ENCODE measurements around the gene SLX4IP.

- TF ChIP-seq REST (IDR thresholded peaks at IDR 0.05; ENCODE audit: low read depth) (no peak), EP300 (IDR thresholded peaks at IDR 0.05; ENCODE audit: borderline replicate concordance) (no peak), YY1 (IDR thresholded peaks at IDR 0.05; ENCODE audit: low read depth) (no peak), TAF1 (IDR thresholded peaks at IDR 0.05; ENCODE audit: low read depth) (no peak), TCF12 (IDR thresholded peaks at IDR 0.05; ENCODE audit: low read depth) (no peak), RAD21 (IDR thresholded peaks at IDR 0.05; ENCODE audit: low read depth) (no peak), USF1 (IDR thresholded peaks at IDR 0.05) (no peak), TEAD4 (IDR thresholded peaks at IDR 0.05) (no peak), NFIC (IDR thresholded peaks at IDR 0.05) (no peak), MAX (IDR thresholded peaks at IDR 0.05) (no peak), ZBTB7A (IDR thresholded peaks at IDR 0.05; ENCODE audit: low read depth) (no peak), CREB1 (IDR thresholded peaks at IDR 0.05; ENCODE audit: low read depth) (no peak), FOXM1 (IDR thresholded peaks at IDR 0.05; ENCODE audit: borderline replicate concordance, low read depth) (no peak)
Observed at GRCh38 chr20:10669843-10670446, 234.8 kb downstream of the SLX4IP start.
